Measurements from ENCODE around the gene PCGF3.

PCGF3 gene

DNA sequence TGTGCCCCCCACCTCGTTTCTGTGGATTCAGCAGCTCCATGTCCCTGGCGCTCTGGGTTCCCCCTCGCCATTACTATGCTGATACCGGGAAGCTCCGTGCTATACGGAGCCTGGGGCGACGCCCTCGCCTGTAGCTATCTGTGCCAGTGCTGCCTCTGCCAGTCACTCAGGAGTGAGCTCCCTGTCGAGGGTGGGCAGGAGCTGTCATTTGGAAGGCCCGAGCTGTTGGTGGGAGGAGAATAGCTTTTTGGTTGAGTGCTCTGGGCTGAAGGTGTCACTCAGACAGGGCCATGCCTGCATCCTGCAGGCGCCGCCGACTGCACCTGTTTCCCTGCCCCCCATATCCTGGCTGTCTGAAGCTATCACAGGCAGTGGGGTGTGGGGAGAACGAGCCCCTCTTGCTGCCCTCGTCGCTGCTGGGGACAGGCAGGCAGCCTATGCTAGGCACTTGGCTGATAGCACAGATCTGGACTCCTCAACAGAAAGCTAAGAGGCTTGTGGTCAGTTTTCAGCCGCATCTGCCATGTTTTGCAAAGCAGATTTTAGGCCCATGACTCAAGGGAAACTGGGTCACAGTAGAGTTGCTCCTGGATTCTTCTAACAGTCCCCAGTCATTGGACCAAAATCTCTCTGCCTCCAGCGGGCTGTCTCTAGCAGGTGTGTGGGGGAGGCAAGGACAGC is 88.4 kb downstream of the PCGF3 start:
- Histone ChIP-seq H3K4me2 (ENCODE audit: low read depth, low read length, poor library complexity, severe bottlenecking) (no peak overlapping the region), H3K9ac (ENCODE audit: low read depth, low read length, poor library complexity, severe bottlenecking) (no peak overlapping the region), H3K4me3 (ENCODE audit: low read length, poor library complexity, severe bottlenecking) (no peak overlapping the region), H2AFZ (ENCODE audit: low read length) (no peak overlapping the region), H3F3A (ENCODE audit: low read depth) (0 out of 2 replicates have a peak, but pooled peaks cover 3% of the 10 kb centered on the region), H3K36me3 (ENCODE audit: insufficient read depth, low read length) (no peaks in the 10 kb centered on the region), H3K4me1 (ENCODE audit: insufficient read depth, low read length, poor library complexity, severe bottlenecking) (peaks cover 10% of the 10 kb centered on the region), H4K20me1 (ENCODE audit: insufficient read depth, low read length, poor library complexity, severe bottlenecking) (no peaks in the 10 kb centered on the region), H3K79me2 (ENCODE audit: insufficient read depth, low read length) (no peaks in the 10 kb centered on the region), H3K27me3 (ENCODE audit: insufficient read depth, low read length, poor library complexity, severe bottlenecking) (no peaks in the 10 kb centered on the region), H3K9me2 (replicated peaks; ENCODE audit: low read depth, low read length) (no peaks in the 10 kb centered on the region), H3K9me3 (ENCODE audit: insufficient read depth, low read depth, low read length) (no peaks in the 10 kb centered on the region)
- no peak for TF ChIP-seq EZH2phosphoT487 (IDR thresholded peaks at IDR 0.05; ENCODE audit: borderline replicate concordance)
- TF ChIP-seq, protein P1, sequence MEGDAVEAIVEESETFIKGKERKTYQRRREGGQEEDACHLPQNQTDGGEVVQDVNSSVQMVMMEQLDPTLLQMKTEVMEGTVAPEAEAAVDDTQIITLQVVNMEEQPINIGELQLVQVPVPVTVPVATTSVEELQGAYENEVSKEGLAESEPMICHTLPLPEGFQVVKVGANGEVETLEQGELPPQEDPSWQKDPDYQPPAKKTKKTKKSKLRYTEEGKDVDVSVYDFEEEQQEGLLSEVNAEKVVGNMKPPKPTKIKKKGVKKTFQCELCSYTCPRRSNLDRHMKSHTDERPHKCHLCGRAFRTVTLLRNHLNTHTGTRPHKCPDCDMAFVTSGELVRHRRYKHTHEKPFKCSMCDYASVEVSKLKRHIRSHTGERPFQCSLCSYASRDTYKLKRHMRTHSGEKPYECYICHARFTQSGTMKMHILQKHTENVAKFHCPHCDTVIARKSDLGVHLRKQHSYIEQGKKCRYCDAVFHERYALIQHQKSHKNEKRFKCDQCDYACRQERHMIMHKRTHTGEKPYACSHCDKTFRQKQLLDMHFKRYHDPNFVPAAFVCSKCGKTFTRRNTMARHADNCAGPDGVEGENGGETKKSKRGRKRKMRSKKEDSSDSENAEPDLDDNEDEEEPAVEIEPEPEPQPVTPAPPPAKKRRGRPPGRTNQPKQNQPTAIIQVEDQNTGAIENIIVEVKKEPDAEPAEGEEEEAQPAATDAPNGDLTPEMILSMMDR (conservative IDR thresholded peaks at IDR 0.05; ENCODE audit: low read length) = no peak

DNA sequence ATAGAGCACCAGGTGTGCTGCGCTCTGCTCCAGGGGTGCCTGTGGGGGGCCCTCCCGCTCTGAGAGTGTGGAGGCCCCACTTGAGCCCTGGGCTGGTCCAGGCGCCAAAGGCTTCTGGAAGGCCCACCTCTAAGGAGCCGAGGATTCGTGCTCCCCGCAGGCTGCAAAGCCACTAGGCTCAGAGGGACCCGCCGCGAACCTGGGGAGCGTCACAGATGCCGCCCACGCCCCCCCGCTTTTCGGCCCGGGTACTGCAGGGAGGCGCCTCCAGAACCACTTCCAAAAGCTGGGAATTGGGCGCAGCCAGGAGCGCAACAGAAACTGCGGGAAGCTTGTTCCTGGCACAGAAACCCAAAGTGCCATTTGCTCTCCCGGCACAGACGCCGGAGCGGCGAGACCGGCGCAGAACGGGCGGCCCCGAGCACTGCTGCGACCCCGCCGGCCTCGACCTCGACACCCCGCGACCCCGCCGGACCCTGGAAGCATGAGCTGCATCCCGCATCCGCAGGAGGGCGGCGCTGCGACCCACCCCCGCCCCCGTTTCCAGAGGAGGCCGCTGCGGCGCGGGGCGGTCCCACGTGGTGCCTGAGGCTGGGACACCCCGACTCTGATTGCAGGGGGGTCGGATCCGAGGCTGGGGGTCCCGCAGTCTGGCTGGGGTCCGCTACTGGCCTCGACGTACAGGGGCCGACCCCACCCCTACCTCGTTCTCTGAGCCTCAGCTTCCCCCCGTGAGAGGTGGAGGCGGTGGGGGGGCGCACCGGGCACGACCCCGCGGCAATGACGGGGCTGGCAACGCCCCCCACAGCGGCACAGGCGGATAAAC is 89.5 kb downstream of the PCGF3 start:
- TF ChIP-seq EZH2phosphoT487 (IDR thresholded peaks at IDR 0.05; ENCODE audit: borderline replicate concordance) = no peak
- TF ChIP-seq, protein P1 (conservative IDR thresholded peaks at IDR 0.05; ENCODE audit: low read length) = no peak
- H3K4me1 ChIP-seq (ENCODE audit: insufficient read depth, low read length, poor library complexity, severe bottlenecking) = peaks cover 18% of the 10 kb centered on the region
- no peaks in the 10 kb centered on the region for H3K36me3 ChIP-seq (ENCODE audit: insufficient read depth, low read length)
- no peak overlapping the region for H3K9ac ChIP-seq (ENCODE audit: low read depth, low read length, poor library complexity, severe bottlenecking)
- no peaks in the 10 kb centered on the region for H3K27me3 ChIP-seq (ENCODE audit: insufficient read depth, low read length, poor library complexity, severe bottlenecking)
- H2AFZ ChIP-seq (ENCODE audit: low read length) = no peak overlapping the region
- no peak overlapping the region for H3K4me3 ChIP-seq (ENCODE audit: low read length, poor library complexity, severe bottlenecking)
- no peak overlapping the region for H3K4me2 ChIP-seq (ENCODE audit: low read depth, low read length, poor library complexity, severe bottlenecking)
- no peaks in the 10 kb centered on the region for H3K9me3 ChIP-seq (ENCODE audit: insufficient read depth, low read depth, low read length)
- 0 out of 2 replicates have a peak, but pooled peaks cover 3% of the 10 kb centered on the region for H3F3A ChIP-seq (ENCODE audit: low read depth)
- H4K20me1 ChIP-seq (ENCODE audit: insufficient read depth, low read length, poor library complexity, severe bottlenecking) = no peaks in the 10 kb centered on the region
- no peaks in the 10 kb centered on the region for H3K9me2 ChIP-seq (replicated peaks; ENCODE audit: low read depth, low read length)
- no peaks in the 10 kb centered on the region for H3K79me2 ChIP-seq (ENCODE audit: insufficient read depth, low read length)

DNA sequence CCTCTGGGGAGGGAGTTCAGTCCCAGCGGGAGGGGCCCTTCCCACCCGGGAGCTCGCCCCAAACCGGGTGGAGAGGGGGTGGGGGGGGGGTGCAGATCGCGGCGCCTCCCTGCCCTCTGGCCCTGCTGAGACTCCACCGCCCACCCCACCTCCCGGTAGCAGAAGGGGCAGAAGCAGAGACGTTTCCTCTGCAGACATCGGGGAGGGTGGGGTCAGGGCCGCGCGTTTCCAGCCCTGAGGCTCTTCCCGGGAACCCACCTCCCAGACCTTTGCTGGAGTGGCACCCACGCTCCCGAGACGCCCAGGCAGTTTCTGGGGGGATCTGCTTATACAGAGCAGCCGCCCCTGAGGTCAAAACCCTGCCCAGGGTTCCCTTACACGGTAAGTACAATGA is 90.1 kb downstream of the PCGF3 start:
- no peaks in the 10 kb centered on the region for H3K9me3 ChIP-seq (ENCODE audit: insufficient read depth, low read depth, low read length)
- H3K36me3 ChIP-seq (ENCODE audit: insufficient read depth, low read length) = no peaks in the 10 kb centered on the region
- no peaks in the 10 kb centered on the region for H3K9me2 ChIP-seq (replicated peaks; ENCODE audit: low read depth, low read length)
- no peak for TF ChIP-seq EZH2phosphoT487 (IDR thresholded peaks at IDR 0.05; ENCODE audit: borderline replicate concordance)
- TF ChIP-seq, protein P1 (conservative IDR thresholded peaks at IDR 0.05; ENCODE audit: low read length) = no peak
- H3K79me2 ChIP-seq (ENCODE audit: insufficient read depth, low read length) = no peaks in the 10 kb centered on the region
- H3K4me2 ChIP-seq (ENCODE audit: low read depth, low read length, poor library complexity, severe bottlenecking) = no peak overlapping the region
- no peak overlapping the region for H3K9ac ChIP-seq (ENCODE audit: low read depth, low read length, poor library complexity, severe bottlenecking)
- no peaks in the 10 kb centered on the region for H3K27me3 ChIP-seq (ENCODE audit: insufficient read depth, low read length, poor library complexity, severe bottlenecking)
- H3K4me1 ChIP-seq (ENCODE audit: insufficient read depth, low read length, poor library complexity, severe bottlenecking) = peaks cover 18% of the 10 kb centered on the region
- H2AFZ ChIP-seq (ENCODE audit: low read length) = no peak overlapping the region
- H4K20me1 ChIP-seq (ENCODE audit: insufficient read depth, low read length, poor library complexity, severe bottlenecking) = no peaks in the 10 kb centered on the region
- H3K4me3 ChIP-seq (ENCODE audit: low read length, poor library complexity, severe bottlenecking) = no peak overlapping the region
- H3F3A ChIP-seq (ENCODE audit: low read depth) = 0 out of 2 replicates have a peak, but pooled peaks cover 3% of the 10 kb centered on the region

All from Loucy (cell line).